ENCODE measurements around the gene HSPA1L.

- TF ChIP-seq ZNF274 (IDR thresholded peaks at IDR 0.05; ENCODE audit: insufficient read depth, insufficient read length) (no peak), ATF3 (IDR thresholded peaks at IDR 0.05; ENCODE audit: borderline replicate concordance, extremely low read depth, low read depth, low read length) (no peak), REST (IDR thresholded peaks at IDR 0.05; ENCODE audit: low read depth, low read length) (no peak)
Observed at GRCh38 chr6:31797588-31797987, 17.5 kb downstream of the HSPA1L start.

All from GM12878 (cell line).